Ishikawa (cell line): ENCODE data around the gene NLRP9.

Experiments
- EP300 ChIP-seq: IDR thresholded peaks from 2 replicates; pipeline ENCODE4 v1.6.1; 2012; ENCODE audit warnings: borderline replicate concordance
- TAF1 ChIP-seq: IDR thresholded peaks from 2 replicates; pipeline ENCODE4 v1.6.1; 2012; ENCODE audit warnings: low read depth, mild to moderate bottlenecking

GRCh38 chr19:55679343-55680257 lies 58.6 kb downstream of the NLRP9 start:
- TF ChIP-seq TAF1 (no peak), EP300 (no peak)
